Cardiac muscle cell (in vitro differentiated cells and primary cell): ENCODE measurements around the gene SIGLEC9. TPM values are rescaled to one million over a fixed set of nuclear protein-coding genes. Genes with fewer than 3 reads are reported as not detected.

Source experiments
- DNase-seq, 2 donors: peaks; one replicate each; pipeline versions ENCODE4 v3.0.0 to v3.0.0-alpha.2; 2010 to 2017; ENCODE audit warnings: low read depth in 1 of 2, low spot score in 1 of 2
- H3K27ac ChIP-seq: fragments of 200-600 bp; sonication (generic); 2 replicates; pipeline ENCODE4 v1.5.1; 2016
- H3K27me3 ChIP-seq: fragments of 200-600 bp; sonication (generic); 2 replicates; pipeline ENCODE4 v1.6.0; 2016; ENCODE audit warnings: control low read depth
- H3K36me3 ChIP-seq: fragments of 200-600 bp; sonication (generic); 2 replicates; pipeline ENCODE4 v1.5.1; 2016; ENCODE audit warnings: control low read depth
- H3K4me1 ChIP-seq: fragments of 200-600 bp; sonication (generic); 2 replicates; pipeline ENCODE4 v1.8.1; 2017; ENCODE audit warnings: low read depth, mild to moderate bottlenecking, mixed run types
- H3K4me3 ChIP-seq: fragments of 200-600 bp; sonication (generic); 2 replicates; pipeline ENCODE4 v1.5.1; 2016; ENCODE audit warnings: mild to moderate bottlenecking
- H3K9me3 ChIP-seq: fragments of 200-600 bp; sonication (generic); 2 replicates; pipeline ENCODE4 v1.5.1; 2017; ENCODE audit warnings: low read depth, mild to moderate bottlenecking, control low read depth
- polyA plus RNA-seq: library from polyadenylated mRNA; unstranded; fragments of >200 nt; fragmentation: Nextera tagmentation; extraction: Ambion mirVana; gene quantifications from 2 replicates; pipeline ENCODE4 v1.2.1, GENCODE V29; 2016
- total RNA-seq: library from RNA; depleted of rRNA; stranded (reverse); fragments of >200 nt; gene quantifications from 2 replicates; pipeline ENCODE4 v1.2.3, GENCODE V29; 2016
- TF ChIP-seq, protein P1 (sequence below): IDR thresholded peaks from 2 replicates; pipeline ENCODE4 v1.5.1; 2012; ENCODE audit warnings: low read depth, mild to moderate bottlenecking, low read length

SIGLEC9 gene
- total and polyA plus RNA-seq, 2 experiments from 2014 or later = not detected

DNA sequence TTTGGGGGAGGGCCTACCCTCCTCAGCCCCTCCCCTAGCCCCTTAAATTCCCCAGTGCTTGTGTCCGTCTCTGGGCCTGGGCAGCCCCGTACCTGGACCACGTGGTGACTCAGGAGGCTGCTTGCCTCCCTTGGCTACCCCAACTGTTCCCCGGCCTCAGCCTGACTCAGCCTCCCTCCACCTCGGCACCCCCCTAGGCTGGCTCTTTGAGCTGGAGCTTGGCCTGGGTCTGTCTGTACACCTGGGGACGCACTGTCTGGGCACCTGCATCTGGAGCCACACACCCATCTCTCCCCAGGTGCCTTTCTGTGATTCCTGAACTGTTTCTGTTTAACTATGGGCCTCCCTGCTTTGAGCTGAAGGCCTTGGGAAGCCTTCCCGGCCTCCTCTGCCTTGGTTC lies 40.2 kb upstream of the SIGLEC9 start:
- H3K36me3 ChIP-seq = no peaks in the 10 kb centered on the region
- no peaks in the 10 kb centered on the region for H3K9me3 ChIP-seq
- no peak overlapping the region for H3K27ac ChIP-seq
- H3K4me3 ChIP-seq = no peak overlapping the region
- no peaks in the 10 kb centered on the region for H3K4me1 ChIP-seq
- peaks cover 4% of the 10 kb centered on the region for H3K27me3 ChIP-seq
- TF ChIP-seq, protein P1, sequence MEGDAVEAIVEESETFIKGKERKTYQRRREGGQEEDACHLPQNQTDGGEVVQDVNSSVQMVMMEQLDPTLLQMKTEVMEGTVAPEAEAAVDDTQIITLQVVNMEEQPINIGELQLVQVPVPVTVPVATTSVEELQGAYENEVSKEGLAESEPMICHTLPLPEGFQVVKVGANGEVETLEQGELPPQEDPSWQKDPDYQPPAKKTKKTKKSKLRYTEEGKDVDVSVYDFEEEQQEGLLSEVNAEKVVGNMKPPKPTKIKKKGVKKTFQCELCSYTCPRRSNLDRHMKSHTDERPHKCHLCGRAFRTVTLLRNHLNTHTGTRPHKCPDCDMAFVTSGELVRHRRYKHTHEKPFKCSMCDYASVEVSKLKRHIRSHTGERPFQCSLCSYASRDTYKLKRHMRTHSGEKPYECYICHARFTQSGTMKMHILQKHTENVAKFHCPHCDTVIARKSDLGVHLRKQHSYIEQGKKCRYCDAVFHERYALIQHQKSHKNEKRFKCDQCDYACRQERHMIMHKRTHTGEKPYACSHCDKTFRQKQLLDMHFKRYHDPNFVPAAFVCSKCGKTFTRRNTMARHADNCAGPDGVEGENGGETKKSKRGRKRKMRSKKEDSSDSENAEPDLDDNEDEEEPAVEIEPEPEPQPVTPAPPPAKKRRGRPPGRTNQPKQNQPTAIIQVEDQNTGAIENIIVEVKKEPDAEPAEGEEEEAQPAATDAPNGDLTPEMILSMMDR = no peak
- no peak for DNase-seq

DNA sequence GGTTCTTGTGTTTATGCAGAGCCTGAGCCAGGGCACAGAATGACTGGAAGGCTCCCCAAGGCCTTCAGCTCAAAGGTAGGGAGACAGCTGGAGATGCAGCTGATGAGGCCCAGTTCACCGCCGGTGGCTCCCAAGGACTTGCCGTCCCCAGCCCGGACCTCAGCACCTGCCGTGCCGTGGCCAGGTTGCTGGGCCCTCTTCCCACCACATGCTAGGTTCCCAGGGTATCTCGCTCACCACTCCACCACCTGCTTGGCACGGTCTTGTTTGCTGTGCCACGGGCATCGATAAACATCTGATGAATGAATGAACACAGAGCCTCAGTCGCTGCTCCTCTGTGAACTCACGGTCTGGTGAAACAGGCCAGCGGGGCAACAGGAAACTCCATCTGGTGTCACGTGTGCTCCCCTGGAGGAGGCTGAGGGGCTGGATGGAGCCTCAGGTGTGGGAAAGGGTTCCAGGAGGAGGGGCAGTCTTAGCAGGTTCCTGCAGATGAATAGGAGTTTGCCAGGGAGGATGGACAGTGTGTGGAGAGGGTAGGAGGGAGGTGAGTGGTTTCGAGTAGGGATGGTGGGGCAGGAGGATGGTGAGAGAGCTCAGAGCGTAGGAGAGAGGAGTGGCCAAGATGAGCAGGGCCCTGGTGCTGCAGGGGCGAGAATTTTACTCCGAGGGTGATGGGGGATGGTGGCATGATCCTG lies 38.4 kb upstream of the SIGLEC9 start:
- Histone ChIP-seq H3K4me3 (no peak overlapping the region), H3K27ac (no peak overlapping the region), H3K4me1 (no peaks in the 10 kb centered on the region), H3K36me3 (no peaks in the 10 kb centered on the region), H3K27me3 (peaks cover 4% of the 10 kb centered on the region), H3K9me3 (no peaks in the 10 kb centered on the region)
- TF ChIP-seq, protein P1 = no peak
- DNase-seq = no peak

DNA sequence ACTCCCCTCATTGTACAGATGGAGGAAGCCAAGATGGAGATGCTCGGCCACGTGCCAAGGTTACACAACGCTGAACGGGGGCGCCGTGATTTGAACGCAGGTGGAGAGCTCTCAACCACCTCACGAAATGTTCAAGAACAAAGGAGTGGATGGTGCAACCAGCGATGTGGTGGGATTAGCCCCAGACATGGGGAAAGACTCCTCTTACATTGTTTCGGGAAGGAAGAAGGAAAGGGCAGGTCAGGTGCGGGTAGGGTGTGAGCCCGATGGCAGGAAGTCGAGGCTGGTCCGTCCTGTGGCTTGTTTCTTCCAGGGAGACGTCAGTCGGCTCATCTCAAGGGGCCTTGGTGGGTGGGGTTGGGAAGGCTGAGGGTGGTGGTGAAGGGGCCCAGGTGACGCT lies 34.9 kb upstream of the SIGLEC9 start:
- no peak for DNase-seq
- Histone ChIP-seq H3K4me1 (no peaks in the 10 kb centered on the region), H3K9me3 (no peaks in the 10 kb centered on the region)

DNA sequence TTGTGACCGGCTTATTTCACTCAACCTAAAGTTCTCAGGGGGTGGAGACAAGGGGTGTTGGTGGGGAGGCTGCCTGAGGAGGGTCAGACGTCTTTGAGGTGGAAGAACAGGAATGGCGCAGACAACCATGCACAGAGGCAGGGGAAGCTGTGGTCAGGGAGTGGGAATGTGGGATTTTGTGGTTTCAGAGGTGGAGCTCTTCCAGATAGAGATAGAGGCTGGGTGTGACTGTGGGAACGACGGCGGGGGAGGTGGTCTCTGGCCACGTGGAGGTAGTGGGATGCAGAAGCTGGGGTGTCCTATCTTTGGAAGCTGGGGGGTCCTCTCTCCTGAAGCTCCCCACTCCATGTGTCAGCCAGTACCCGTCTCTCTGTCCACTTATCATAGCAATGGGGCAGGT lies 34.2 kb upstream of the SIGLEC9 start:
- TF ChIP-seq, protein P1 = no peak
- H3K27me3 ChIP-seq = no peaks in the 10 kb centered on the region
- no peak overlapping the region for H3K4me3 ChIP-seq
- H3K9me3 ChIP-seq = no peaks in the 10 kb centered on the region
- DNase-seq = no peak
- H3K36me3 ChIP-seq = no peaks in the 10 kb centered on the region
- H3K4me1 ChIP-seq = no peaks in the 10 kb centered on the region
- H3K27ac ChIP-seq = no peak overlapping the region

More for the DNA sequence above, 34.9 kb upstream of the SIGLEC9 start:
- Histone ChIP-seq H3K36me3 (no peaks in the 10 kb centered on the region), H3K4me3 (no peak overlapping the region), H3K27ac (no peak overlapping the region), H3K27me3 (no peaks in the 10 kb centered on the region)
- TF ChIP-seq, protein P1 = no peak

DNA sequence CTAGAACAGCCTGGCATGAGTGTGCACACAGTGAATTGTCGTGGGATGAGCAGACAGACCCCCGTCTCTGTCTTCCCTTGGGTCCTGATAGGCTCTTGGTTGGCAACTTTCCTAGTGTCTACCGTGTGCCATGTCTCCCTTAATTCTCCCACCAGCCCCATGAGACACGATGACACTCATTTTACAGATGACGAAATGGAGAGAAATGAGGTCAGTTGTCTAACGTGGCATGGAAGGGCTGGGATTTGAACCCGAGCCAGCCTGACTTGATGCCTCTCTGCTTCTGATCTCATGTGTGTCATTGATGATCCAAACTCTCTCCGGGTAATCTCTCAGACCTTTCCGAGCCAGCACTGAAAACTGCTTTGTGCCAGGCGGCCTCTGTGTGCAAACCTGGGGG lies 33.6 kb upstream of the SIGLEC9 start:
- Histone ChIP-seq H3K27me3 (no peaks in the 10 kb centered on the region), H3K27ac (no peak overlapping the region), H3K4me1 (no peaks in the 10 kb centered on the region), H3K9me3 (no peaks in the 10 kb centered on the region), H3K4me3 (no peak overlapping the region), H3K36me3 (no peaks in the 10 kb centered on the region)
- DNase-seq = no peak
- TF ChIP-seq, protein P1 = no peak
